ENCODE data around the gene EMX1.

The EMX1 gene

GRCh38 chr2:72945450-72946019 lies 28.2 kb downstream of the EMX1 start:
- DNase-seq: no peak

- no peak for DNase-seq
Observed at GRCh38 chr2:72946466-72946865, 29.1 kb downstream of the EMX1 start.

GRCh38 chr2:72947952-72948830 lies 30.9 kb downstream of the EMX1 start:
- DNase-seq: no peak

GRCh38 chr2:72949045-72949444 lies 31.7 kb downstream of the EMX1 start:
- no peak for DNase-seq

GRCh38 chr2:72949642-72950041 lies 32.3 kb downstream of the EMX1 start:
- DNase-seq: no peak

- no peak for DNase-seq
Observed at GRCh38 chr2:72950558-72951255, 33.4 kb downstream of the EMX1 start.

- no peak for DNase-seq
Observed at GRCh38 chr2:72951303-72952095, 34.2 kb downstream of the EMX1 start.

- DNase-seq: no peak
Observed at GRCh38 chr2:72952110-72952823, 34.9 kb downstream of the EMX1 start.

- DNase-seq: no peak
Observed at GRCh38 chr2:72952961-72953360, 35.6 kb downstream of the EMX1 start.

GRCh38 chr2:72953528-72953927 lies 36.2 kb downstream of the EMX1 start:
- no peak for DNase-seq

- DNase-seq: peak; percentile 9
Observed at GRCh38 chr2:72953976-72954375, 36.7 kb downstream of the EMX1 start.

- DNase-seq: no peak
Observed at GRCh38 chr2:72954376-72955227, 37.3 kb downstream of the EMX1 start.

- DNase-seq: no peak
Observed at GRCh38 chr2:72955228-72956049, 38.1 kb downstream of the EMX1 start.

GRCh38 chr2:72956050-72956395 lies 38.7 kb downstream of the EMX1 start:
- DNase-seq: no peak

- DNase-seq: no peak
Observed at GRCh38 chr2:72956936-72957335, 39.6 kb downstream of the EMX1 start.

- DNase-seq: no peak
Observed at GRCh38 chr2:72958542-72959385, 41.4 kb downstream of the EMX1 start.

- DNase-seq: no peak
Observed at GRCh38 chr2:72959554-72959953, 42.2 kb downstream of the EMX1 start.

GRCh38 chr2:72959995-72960981 lies 43.0 kb downstream of the EMX1 start:
- no peak for DNase-seq
